ENCODE data around the gene IL9R. TPM values are rescaled to one million over a fixed set of nuclear protein-coding genes. Genes with fewer than 3 reads are reported as not detected.
"Not testable (repeated sequence)": the region's sequence is repeated elsewhere in the genome, so short reads cannot be mapped to it uniquely, and the experiment has no call there.

Gene IL9R
- total and polyA plus RNA-seq, 12 donors: 0.07 to 0.43 (median 0.32) TPM; not detected in 9

DNA sequence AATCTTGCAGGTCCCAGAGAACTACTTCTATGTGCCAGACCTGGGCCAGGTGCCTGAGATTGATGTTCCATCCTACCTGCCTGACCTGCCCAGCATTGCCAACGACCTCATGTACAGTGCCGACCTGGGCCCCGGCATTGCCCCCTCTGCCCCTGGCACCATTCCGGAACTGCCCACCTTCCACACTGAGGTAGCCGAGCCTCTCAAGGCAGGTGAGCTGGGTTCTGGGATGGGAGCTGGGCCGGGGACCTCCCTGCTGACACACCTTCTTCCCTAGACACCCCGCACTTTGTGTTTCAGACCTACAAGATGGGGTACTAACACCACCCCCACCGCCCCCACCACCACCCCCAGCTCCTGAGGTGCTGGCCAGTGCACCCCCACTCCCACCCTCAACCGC lies 25.5 kb downstream of the IL9R start:
- H3K4me1 ChIP-seq (replicated peaks in 1 of 2); H3K9me3 ChIP-seq (replicated peaks in 1 of 3); H3K36me3 ChIP-seq (replicated peaks in 1 of 2); intact Hi-C loops (cut with DNase I); H3K4me3 ChIP-seq; H3K27me3 ChIP-seq; H3K27ac ChIP-seq: not testable (repeated sequence)
- 50 to 74% (median 66%) methylated on average over 4 to 8 of the region's 9 CpGs for WGBS, 4 donors
- DNase-seq: peak in 2 of 7 donors; percentile 29 to 32

DNA sequence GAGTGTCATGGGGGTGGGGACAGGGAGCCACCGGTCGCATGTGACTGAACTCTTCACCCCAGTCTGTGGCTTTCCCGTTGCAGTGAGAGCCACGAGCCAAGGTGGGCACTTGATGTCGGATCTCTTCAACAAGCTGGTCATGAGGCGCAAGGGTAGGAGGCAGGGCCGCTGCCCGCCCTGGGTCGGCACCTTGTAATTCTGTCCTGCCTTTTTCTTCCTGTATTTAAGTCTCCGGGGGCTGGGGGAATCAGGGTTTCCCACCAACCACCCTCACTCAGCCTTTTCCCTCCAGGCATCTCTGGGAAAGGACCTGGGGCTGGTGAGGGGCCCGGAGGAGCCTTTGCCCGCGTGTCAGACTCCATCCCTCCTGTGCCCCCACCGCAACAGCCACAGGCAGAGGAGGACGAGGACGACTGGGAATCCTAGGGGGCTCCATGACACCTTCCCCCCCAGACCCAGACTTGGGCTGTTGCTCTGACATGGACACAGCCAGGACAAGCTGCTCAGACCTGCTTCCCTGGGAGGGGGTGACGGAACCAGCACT lies 27.5 kb downstream of the IL9R start:
- H3K27me3 ChIP-seq; H3K4me1 ChIP-seq (replicated peaks in 1 of 2); H3K9me3 ChIP-seq (replicated peaks in 1 of 3); intact Hi-C loops (cut with DNase I); H3K36me3 ChIP-seq (replicated peaks in 1 of 2); H3K4me3 ChIP-seq; H3K27ac ChIP-seq: not testable (repeated sequence)
- peak in 1 of 7 donors; percentile 26 for DNase-seq
- 77 to 90% (median 84%) methylated on average over 11 to 13 of the region's 17 CpGs for WGBS, 4 donors

GRCh38 chrX:156028653-156029237 lies 31.2 kb downstream of the IL9R start:
- intact Hi-C loops (cut with DNase I); DNase-seq; H3K4me1 ChIP-seq (replicated peaks in 1 of 2); H3K4me3 ChIP-seq; H3K27me3 ChIP-seq; H3K9me3 ChIP-seq (replicated peaks in 1 of 3); H3K36me3 ChIP-seq (replicated peaks in 1 of 2); H3K27ac ChIP-seq: not testable (repeated sequence)
- 55 to 81% methylated on average over 10 to 19 of the region's 73 CpGs; no CpG with 5 or more reads in 2 of the 4 donors for WGBS, 4 donors

DNA sequence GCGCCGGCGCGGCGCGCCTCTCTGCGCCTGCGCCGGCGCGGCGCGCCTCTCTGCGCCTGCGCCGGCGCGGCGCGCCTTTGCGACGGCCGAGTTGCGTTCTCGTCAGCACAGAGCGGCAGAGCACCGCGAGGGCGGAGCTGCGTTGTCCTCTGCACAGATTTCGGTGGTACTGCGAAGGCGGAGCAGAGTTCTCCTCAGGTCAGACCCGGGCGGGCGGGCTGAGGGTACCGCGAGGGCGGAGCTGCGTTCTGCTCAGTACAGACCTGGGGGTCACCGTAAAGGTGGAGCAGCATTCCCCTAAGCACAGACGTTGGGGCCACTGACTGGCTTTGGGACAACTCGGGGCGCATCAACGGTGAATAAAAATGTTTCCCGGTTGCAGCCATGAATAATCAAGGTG lies 31.8 kb downstream of the IL9R start:
- H3K27ac ChIP-seq; H3K36me3 ChIP-seq (replicated peaks in 1 of 2); H3K9me3 ChIP-seq (replicated peaks in 1 of 3); intact Hi-C loops (cut with DNase I); H3K27me3 ChIP-seq; H3K4me3 ChIP-seq; H3K4me1 ChIP-seq (replicated peaks in 1 of 2): not testable (repeated sequence)
- peak in 1 of 7 donors; percentile 28 for DNase-seq
- 82 to 90% (median 87%) methylated on average over 6 to 40 of the region's 46 CpGs for WGBS, 4 donors

GRCh38 chrX:156029707-156030442 lies 32.4 kb downstream of the IL9R start:
- not testable (repeated sequence) for H3K36me3 ChIP-seq (replicated peaks in 1 of 2); H3K4me3 ChIP-seq

DNA sequence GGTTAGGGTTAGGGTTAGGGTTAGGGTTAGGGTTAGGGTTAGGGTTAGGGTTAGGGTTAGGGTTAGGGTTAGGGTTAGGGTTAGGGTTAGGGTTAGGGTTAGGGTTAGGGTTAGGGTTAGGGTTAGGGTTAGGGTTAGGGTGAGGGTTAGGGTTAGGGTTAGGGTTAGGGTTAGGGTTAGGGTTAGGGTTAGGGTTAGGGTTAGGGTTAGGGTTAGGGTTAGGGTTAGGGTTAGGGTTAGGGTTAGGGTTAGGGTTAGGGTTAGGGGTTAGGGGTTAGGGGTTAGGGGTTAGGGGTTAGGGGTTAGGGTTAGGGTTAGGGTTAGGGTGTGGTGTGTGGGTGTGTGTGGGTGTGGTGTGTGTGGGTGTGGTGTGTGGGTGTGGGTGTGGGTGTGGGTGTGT lies 33.0 kb downstream of the IL9R start:
- peak in 2 of 7 donors; percentile 44 to 56 for DNase-seq
- intact Hi-C loops (cut with DNase I); H3K27ac ChIP-seq; H3K4me3 ChIP-seq; H3K27me3 ChIP-seq; H3K36me3 ChIP-seq (replicated peaks in 1 of 2); H3K4me1 ChIP-seq (replicated peaks in 1 of 2); H3K9me3 ChIP-seq (replicated peaks in 1 of 3): not testable (repeated sequence)

More at GRCh38 chrX:156029707-156030442, 32.4 kb downstream of the IL9R start:
- DNase-seq: peak in 1 of 7 donors; percentile 42
- 78% methylated on average over 6 of the region's 9 CpGs; no CpG with 5 or more reads in 3 of the 4 donors for WGBS, 4 donors
- intact Hi-C loops (cut with DNase I); H3K9me3 ChIP-seq (replicated peaks in 1 of 3); H3K4me1 ChIP-seq (replicated peaks in 1 of 2); H3K27ac ChIP-seq; H3K27me3 ChIP-seq: not testable (repeated sequence)

Other genes with a start within 250 kb of the IL9R start
- 10 to 100 TPM; 32.9 to 51.0 (median 39.7) TPM for gene VAMP7, start 116.4 kb upstream of the IL9R start, total RNA-seq
- gene VAMP7, start 116.4 kb upstream of the IL9R start, polyA plus RNA-seq: 10 to 100 TPM; 14.0 to 73.6 (median 15.1) TPM

Measured in adrenal gland (tissue), 12 donors.